ENCODE data around the gene RPL22. TPM values are rescaled to one million over a fixed set of nuclear protein-coding genes. Genes with fewer than 3 reads are reported as not detected.

Gene RPL22
- total and polyA plus RNA-seq, 2 of the 13 experiments (the other 11 are each of a cell fraction or from before 2014, with no cell fraction given) = 214 to 545 TPM

DNA sequence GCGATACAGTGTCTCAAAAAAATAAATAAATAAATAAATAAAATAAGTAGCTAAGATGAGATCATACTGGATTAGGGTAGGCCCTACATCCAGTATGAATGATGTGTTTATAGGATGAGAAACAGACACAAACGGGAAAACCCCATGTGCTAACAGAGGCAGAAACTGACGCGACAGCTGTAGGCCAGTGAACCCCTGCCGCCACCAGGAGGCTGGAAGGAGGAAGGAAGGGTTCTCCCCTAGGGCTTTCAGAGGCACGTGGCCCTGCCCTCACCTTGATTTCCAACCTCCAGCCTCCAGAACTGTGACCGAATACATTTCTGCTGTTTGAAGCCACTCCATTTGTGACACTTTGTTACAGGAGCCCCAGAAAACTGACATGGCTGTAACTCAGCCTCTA lies 57.8 kb downstream of the RPL22 start:
- no peak overlapping the region for H3K4me2 ChIP-seq (ENCODE audit: low read depth, low read length)
- no peak overlapping the region for H3K9ac ChIP-seq (ENCODE audit: insufficient read depth, low read depth, low read length)
- H3K4me1 ChIP-seq (ENCODE audit: insufficient read depth, low read length) = no peaks in the 10 kb centered on the region
- ChIA-PET CTCF (ENCODE audit: low intra/inter-chr PET ratio, low total read pairs) (no interaction called here), POLR2A (no interaction called here)
- H3K27ac ChIP-seq (ENCODE audit: extremely low read length, insufficient read depth, low read length) = no peak overlapping the region
- no TSS peak for BruUV-seq (replicated peaks)
- H3K36me3 ChIP-seq (replicated peaks in 1 of 2; ENCODE audit: control insufficient read depth in 1 of 2, insufficient read depth in 2 of 2, low read length in 2 of 2) = no peaks in the 10 kb centered on the region
- H3K27me3 ChIP-seq (ENCODE audit: control insufficient read depth in 1 of 2, insufficient read depth in 2 of 2, low read length in 2 of 2) = peaks cover 14 to 77% of the 10 kb centered on the region in 2 experiments
- H3K4me3 ChIP-seq (replicated peaks in 1 of 3; ENCODE audit: insufficient read depth in 1 of 3, low read depth in 2 of 3, low read length in 3 of 3) = no peak overlapping the region
- in situ Hi-C loops (cut with HindIII; ENCODE audit: extremely low pct_ligation_motif_present, low pct_unique_long_range_greater_than_20kb) = no loop called here
- no peaks in the 10 kb centered on the region for H3K79me2 ChIP-seq (ENCODE audit: insufficient read depth, low read length)
- H2AFZ ChIP-seq (ENCODE audit: low read length) = no peak overlapping the region
- H3K9me3 ChIP-seq (ENCODE audit: low read length) = no peaks in the 10 kb centered on the region
- ATAC-seq (peak; percentile 67), DNase-seq (ENCODE audit: low spot score) (no peak), FAIRE-seq (no peak)
- 25% methylated on average over 6 of the region's 7 CpGs for WGBS (ENCODE audit: low lambda C conversion rate)
- intact Hi-C loops (cut with micrococcal nuclease; ENCODE audit: unreplicated experiment) = no loop called here
- TF ChIP-seq CTCF (CRISPR knock-in tag; IDR thresholded peaks at IDR 0.05) (peak; percentile 41), LBX2 (CRISPR knock-in tag; IDR thresholded peaks at IDR 0.05; ENCODE audit: borderline replicate concordance) (no peak), XRCC5 (optimal IDR thresholded peaks at IDR 0.05; ENCODE audit: low read length) (no peak), STAG1 (CRISPR knock-in tag; IDR thresholded peaks at IDR 0.05) (peak; percentile 38)
- TF ChIP-seq, protein P1, sequence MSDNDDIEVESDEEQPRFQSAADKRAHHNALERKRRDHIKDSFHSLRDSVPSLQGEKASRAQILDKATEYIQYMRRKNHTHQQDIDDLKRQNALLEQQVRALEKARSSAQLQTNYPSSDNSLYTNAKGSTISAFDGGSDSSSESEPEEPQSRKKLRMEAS (IDR thresholded peaks at IDR 0.05) = 0 out of 2 replicates have a peak, but pooled peaks have one; percentile 21
- 0 out of 2 replicates have a peak, but pooled peaks cover 8% of the 10 kb centered on the region for H4K20me1 ChIP-seq (ENCODE audit: insufficient read depth, low read length)

- BruUV-seq (replicated peaks) = no TSS peak
These were observed 59.0 kb downstream of the RPL22 start for GRCh38 chr1:6140413-6140812.

More at GRCh38 chr1:6140413-6140812, 59.0 kb downstream of the RPL22 start:
- no peak for ATAC-seq
- in situ Hi-C loops (cut with HindIII; ENCODE audit: extremely low pct_ligation_motif_present, low pct_unique_long_range_greater_than_20kb) = no loop called here
- no peak overlapping the region for H3K4me2 ChIP-seq (ENCODE audit: low read depth, low read length)
- H3K4me1 ChIP-seq (ENCODE audit: insufficient read depth, low read length) = no peaks in the 10 kb centered on the region
- no peak overlapping the region for H3K9ac ChIP-seq (ENCODE audit: insufficient read depth, low read depth, low read length)
- 19% methylated on average over 2 of the region's 2 CpGs for WGBS (ENCODE audit: low lambda C conversion rate)
- POLR2A ChIA-PET = no interaction called here
- H3K79me2 ChIP-seq (ENCODE audit: insufficient read depth, low read length) = no peaks in the 10 kb centered on the region
- no peak overlapping the region for H3K4me3 ChIP-seq (replicated peaks in 1 of 3; ENCODE audit: insufficient read depth in 1 of 3, low read depth in 2 of 3, low read length in 3 of 3)
- CTCF ChIA-PET (ENCODE audit: low intra/inter-chr PET ratio, low total read pairs) = no interaction called here
- no peak for DNase-seq (ENCODE audit: low spot score)
- H2AFZ ChIP-seq (ENCODE audit: low read length) = no peak overlapping the region
- H3K36me3 ChIP-seq (replicated peaks in 1 of 2; ENCODE audit: control insufficient read depth in 1 of 2, insufficient read depth in 2 of 2, low read length in 2 of 2) = no peaks in the 10 kb centered on the region
- intact Hi-C loops (cut with micrococcal nuclease; ENCODE audit: unreplicated experiment) = no loop called here
- FAIRE-seq = no peak
- H3K27me3 ChIP-seq (ENCODE audit: control insufficient read depth in 1 of 2, insufficient read depth in 2 of 2, low read length in 2 of 2) = peaks cover 11 to 80% of the 10 kb centered on the region in 2 experiments
- no peak overlapping the region for H3K27ac ChIP-seq (ENCODE audit: extremely low read length, insufficient read depth, low read length)
- H3K9me3 ChIP-seq (ENCODE audit: low read length) = no peaks in the 10 kb centered on the region
- 0 out of 2 replicates have a peak, but pooled peaks cover 8% of the 10 kb centered on the region for H4K20me1 ChIP-seq (ENCODE audit: insufficient read depth, low read length)
- TF ChIP-seq, protein P2, sequence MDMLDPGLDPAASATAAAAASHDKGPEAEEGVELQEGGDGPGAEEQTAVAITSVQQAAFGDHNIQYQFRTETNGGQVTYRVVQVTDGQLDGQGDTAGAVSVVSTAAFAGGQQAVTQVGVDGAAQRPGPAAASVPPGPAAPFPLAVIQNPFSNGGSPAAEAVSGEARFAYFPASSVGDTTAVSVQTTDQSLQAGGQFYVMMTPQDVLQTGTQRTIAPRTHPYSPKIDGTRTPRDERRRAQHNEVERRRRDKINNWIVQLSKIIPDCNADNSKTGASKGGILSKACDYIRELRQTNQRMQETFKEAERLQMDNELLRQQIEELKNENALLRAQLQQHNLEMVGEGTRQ (IDR thresholded peaks at IDR 0.05; ENCODE audit: low read depth, low read length) = peak; percentile 16; the same call in 1 of the 2 replicates
- TF ChIP-seq, protein P2 (CRISPR knock-in tag; IDR thresholded peaks at IDR 0.05; ENCODE audit: borderline replicate concordance) = no peak
- no peak for TF ChIP-seq SALL1 (CRISPR knock-in tag; IDR thresholded peaks at IDR 0.05)
- no peak for TF ChIP-seq CHCHD3 (CRISPR knock-in tag; IDR thresholded peaks at IDR 0.05)
